GM12878 (cell line): ENCODE measurements around the gene C4orf51. TPM values are rescaled to one million over a fixed set of nuclear protein-coding genes. Genes with fewer than 3 reads are reported as not detected.

Experiments used
- ATAC-seq: fragments of 200-7000 bp; cut with Tn5 transposase; 3 replicates; pipeline ENCODE4 v1.9.1; 2020; ENCODE audit warnings: mild to moderate bottlenecking, moderate library complexity
- BruUV-seq: library from RNA; stranded (reverse); fragments of 400-500 nt; replicated peaks from 2 replicates; lab custom pipeline; 2021; lab: Mats Ljungman, UMichigan
- CTCF ChIA-PET: fragments of 300-600 bp; sonication (Branson Sonifier 250); formaldehyde crosslinking; extraction: SDS; loops from one replicate; lab custom pipeline; 2021; ENCODE audit warnings: inconsistent platforms; lab: Yijun Ruan, JAX
- POLR2A ChIA-PET: fragments of 350-600 bp; formaldehyde crosslinking; extraction: SDS; loops from one replicate; lab custom pipeline; 2021; ENCODE audit warnings: inconsistent platforms; lab: Charles Lee
- RAD21 ChIA-PET: fragments of 300-600 bp; sonication (Branson Sonifier 250); formaldehyde crosslinking; loops from one replicate; lab custom pipeline; 2023; ENCODE audit warnings: antibody characterized with exemption; ENCODE audit not compliant: unreplicated experiment; lab: Charles Lee
- SMC1A ChIA-PET: fragments of 300-600 bp; sonication (Branson Sonifier 250); formaldehyde crosslinking; loops from one replicate; lab custom pipeline; 2023; ENCODE audit not compliant: unreplicated experiment, uncharacterized antibody; lab: Charles Lee
- DNase-seq: peaks from one replicate; pipeline ENCODE4 v3.0.0-alpha.2; 2011; ENCODE audit warnings: low read depth, low spot score
- FAIRE-seq: peaks from 3 replicates; lab custom pipeline; 2011; peaks lifted over from hg19 to GRCh38; lab: Jason Lieb, UNC
- H2AFZ ChIP-seq: 2 replicates; pipeline ENCODE4 v1.6.0; 2011; ENCODE audit warnings: low read depth, low read length, control low read depth; ENCODE audit not compliant: control insufficient read depth
- H3K27ac ChIP-seq: 2 replicates; pipeline ENCODE4 v1.5.1; 2011; ENCODE audit warnings: control low read depth; ENCODE audit not compliant: control insufficient read depth, insufficient read depth
- H3K27me3 ChIP-seq, 2 experiments: replicated peaks in 1 of 2; 2 replicates each; pipeline versions ENCODE4 v1.6.0 to v1.6.1; 2011; ENCODE audit warnings: low read length in 1 of 2; ENCODE audit not compliant: control insufficient read depth in 2 of 2, insufficient read depth in 2 of 2
- H3K36me3 ChIP-seq, 2 experiments: 2 replicates each; pipeline ENCODE4 v1.5.1; 2011; ENCODE audit warnings: low read length in 1 of 2; ENCODE audit not compliant: control insufficient read depth in 2 of 2, insufficient read depth in 2 of 2
- H3K4me1 ChIP-seq: 2 replicates; pipeline ENCODE4 v1.6.1; 2011; ENCODE audit warnings: mild to moderate bottlenecking, low read length, moderate library complexity, mixed read lengths; ENCODE audit not compliant: control insufficient read depth, insufficient read depth
- H3K4me2 ChIP-seq: 2 replicates; pipeline ENCODE4 v1.6.0; 2011; ENCODE audit warnings: control low read depth; ENCODE audit not compliant: control insufficient read depth, insufficient read depth
- H3K4me3 ChIP-seq: fragments of 200-600 bp; sonication (generic); 2 replicates; pipeline ENCODE4 v1.5.1; 2016
- H3K79me2 ChIP-seq: 2 replicates; pipeline ENCODE4 v1.6.0; 2011; ENCODE audit warnings: low read length; ENCODE audit not compliant: control insufficient read depth, insufficient read depth
- H3K9ac ChIP-seq: 2 replicates; pipeline ENCODE4 v1.8.0; 2011; ENCODE audit warnings: low read length, control low read depth, mixed read lengths; ENCODE audit not compliant: control insufficient read depth, insufficient read depth
- H3K9me3 ChIP-seq: replicated peaks from 3 replicates; pipeline ENCODE4 v1.5.1; 2011; ENCODE audit warnings: mild to moderate bottlenecking, low read length; ENCODE audit not compliant: control insufficient read depth, insufficient read depth
- H4K20me1 ChIP-seq: 2 replicates; pipeline ENCODE4 v1.6.0; 2011; ENCODE audit not compliant: control insufficient read depth, insufficient read depth
- ATF7 ChIP-seq: fragments of 450-650 bp; IDR thresholded peaks from 2 replicates; pipeline ENCODE4 v1.6.1; 2016; ENCODE audit warnings: low read depth, mild to moderate bottlenecking
- CEBPB ChIP-seq, 2 experiments: fragments of 150-350 bp in 1 of 2; IDR thresholded peaks; 2 replicates each; pipeline ENCODE4 v1.6.1; 2012 to 2014; ENCODE audit warnings: low read depth in 2 of 2, low read length in 2 of 2, borderline replicate concordance in 1 of 2, inconsistent platforms in 1 of 2
- EED ChIP-seq: sonication (generic); IDR thresholded peaks from 2 replicates; pipeline ENCODE4 v1.6.1; 2016; ENCODE audit warnings: antibody characterized with exemption, low read depth
- MTA3 ChIP-seq: IDR thresholded peaks from 2 replicates; pipeline ENCODE4 v1.6.1; 2012; ENCODE audit warnings: low read length, inconsistent platforms, borderline replicate concordance
- POU2F2 ChIP-seq: IDR thresholded peaks from 3 replicates; pipeline ENCODE4 v1.6.1; 2011; ENCODE audit warnings: low read depth, mild to moderate bottlenecking, low read length, borderline replicate concordance
- RAD21 ChIP-seq: IDR thresholded peaks from 2 replicates; pipeline ENCODE4 v1.6.1; 2011; ENCODE audit warnings: mild to moderate bottlenecking, low read depth, low read length, moderate library complexity; ENCODE audit not compliant: insufficient read depth
- RELA ChIP-seq: fragments of 450-650 bp; IDR thresholded peaks from 2 replicates; pipeline ENCODE4 v1.8.0; 2014; ENCODE audit warnings: borderline replicate concordance; ENCODE audit not compliant: partially characterized antibody
- TARDBP ChIP-seq: IDR thresholded peaks from 2 replicates; pipeline ENCODE4 v1.6.1; 2016; ENCODE audit warnings: borderline replicate concordance
- WGBS: methylation state at CpG from one replicate; pipeline ENCODE4 v1.1.6; 2016; ENCODE audit warnings: low lambda C conversion rate; ENCODE audit not compliant: insufficient replicate concordance, insufficient coverage; ENCODE audit errors: missing lambda C conversion rate; 5-methylcytosine and 5-hydroxymethylcytosine counted together
- in situ Hi-C: fragments of 300-500 bp; cut with MboI; formaldehyde crosslinking; loops from 9 replicates; pipeline ENCODE4 v1.14.3; 2018; ENCODE audit warnings: mixed read lengths
- intact Hi-C: fragments of 100-400 bp; cut with micrococcal nuclease; formaldehyde crosslinking; loops from one replicate; pipeline ENCODE4 v1.14.2; 2022; ENCODE audit not compliant: unreplicated experiment
- polyA plus RNA-seq, 11 experiments: library from polyadenylated mRNA; depleted of rRNA in 4 of 11; unstranded in 6 of 11; stranded (reverse) in 5 of 11; fragments of >200 nt; fragmentation: Nextera tagmentation in 4 of 11; fragmentation: Illumina TruSeq in 1 of 11; extraction: Ambion mirVana in 4 of 11; extraction: Trizol in 1 of 11; gene quantifications; 1 replicate in 1 of 11; 2 replicates in 10 of 11; pipeline versions ENCODE4 v1.2.1 to v1.2.3, GENCODE V29; 2011 to 2016; ENCODE audit warnings: inconsistent platforms in 2 of 11, missing spikeins in 2 of 11, low read depth in 1 of 11
- total RNA-seq, 4 experiments: library from RNA; depleted of rRNA in 3 of 4; stranded (reverse); fragments of >200 nt in 3 of 4; fragmentation: Illumina TruSeq in 1 of 4; extraction: Trizol in 1 of 4; gene quantifications; 2 replicates each; pipeline versions ENCODE4 v1.2.1 to v1.2.3, GENCODE V29; 2013 to 2021

The C4orf51 gene
- total and polyA plus RNA-seq, 10 of the 15 experiments (the other 5 are each of a cell fraction or from before 2014, with no cell fraction given) = not detected

DNA sequence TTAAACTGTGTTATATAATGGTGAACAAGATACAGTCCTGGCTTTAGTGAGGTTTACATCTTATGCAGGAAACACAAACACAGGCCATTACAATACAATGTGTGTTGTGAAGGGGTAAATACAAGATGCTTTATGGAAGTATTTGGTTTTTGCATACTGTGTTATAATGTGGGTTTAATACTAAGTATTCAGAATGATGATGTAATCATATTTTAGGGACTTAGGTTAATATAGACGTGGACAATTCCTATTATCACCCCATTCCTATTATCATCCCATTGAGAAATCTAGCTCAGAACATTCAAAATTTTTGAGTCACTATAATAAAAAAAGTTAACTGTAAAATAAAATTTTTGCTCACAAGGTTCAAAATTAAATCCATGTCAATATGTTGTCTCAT, 36.7 kb upstream of the C4orf51 start:
- in situ Hi-C loops = no loop called here

GRCh38 chr4:145644699-145645098, 35.2 kb upstream of the C4orf51 start:
- POLR2A ChIA-PET = no interaction called here

More for the DNA sequence above, 36.7 kb upstream of the C4orf51 start:
- Histone ChIP-seq H3K36me3 (no peaks in the 10 kb centered on the region), H3K4me3 (no peak overlapping the region), H3K4me1 (no peaks in the 10 kb centered on the region), H3K9me3 (no peaks in the 10 kb centered on the region), H3K27ac (no peak overlapping the region), H3K27me3 (no peaks in the 10 kb centered on the region), H3K79me2 (no peaks in the 10 kb centered on the region), H4K20me1 (no peaks in the 10 kb centered on the region), H3K4me2 (no peak overlapping the region), H2AFZ (no peak overlapping the region), H3K9ac (no peak overlapping the region)
- intact Hi-C loops = no loop called here
- WGBS = 93% methylated on average over 1 of the region's 1 CpG
- ATAC-seq (no peak), FAIRE-seq (no peak), DNase-seq (no peak)
- ChIA-PET CTCF (interaction anchor here (0.7 to 3.0 kb wide), 4 partner anchors 11 to 331 kb away, joined by 3 to 19 read pairs (median 6); no protein-coding TSS in a partner anchor), POLR2A (interaction anchor here (1.9 kb wide), 1 partner anchor 25 kb away, joined by 6 read pairs; the partner anchor contains the start of gene MMAA), RAD21 (interaction anchor here (0.7 to 1.7 kb wide), 6 partner anchors 11 to 1454 kb away, joined by 3 to 4 read pairs (median 3); partner anchors contain the start of gene MMAA), SMC1A (interaction anchor here (0.7 to 2.8 kb wide), 6 partner anchors 9 to 26 kb away, joined by 3 to 15 read pairs (median 5); no protein-coding TSS in a partner anchor)
- TF ChIP-seq ATF7 (peak; percentile 41; the same call in 1 of the 2 replicates), POU2F2 (no peak), EED (no peak), MTA3 (no peak), CEBPB (IDR thresholded peaks at IDR 0.05; ENCODE audit: borderline replicate concordance in 1 of 2, low read depth in 2 of 2, low read length in 2 of 2) (no peak), TARDBP (no peak), RELA (no peak)
- no TSS peak for BruUV-seq

More at GRCh38 chr4:145644699-145645098, 35.2 kb upstream of the C4orf51 start:
- no peak overlapping the region for H3K4me3 ChIP-seq
- intact Hi-C loops = no loop called here
- no TSS peak for BruUV-seq
- ChIA-PET RAD21 (no interaction called here), SMC1A (interaction anchor here (1.0 to 2.8 kb wide), 3 partner anchors 11 to 25 kb away, joined by 3 to 15 read pairs (median 3); partner anchors contain the start of gene MMAA), CTCF (interaction anchor here (0.8 to 3.0 kb wide), 4 partner anchors 10 to 215 kb away, joined by 3 to 19 read pairs (median 6); no protein-coding TSS in a partner anchor)
- in situ Hi-C loops = no loop called here
- H3K4me2 ChIP-seq = no peak overlapping the region
- no peak overlapping the region for H3K9ac ChIP-seq
- no peaks in the 10 kb centered on the region for H3K27me3 ChIP-seq
- ATAC-seq (no peak), DNase-seq (no peak), FAIRE-seq (no peak)
- no peaks in the 10 kb centered on the region for H3K4me1 ChIP-seq
- H3K36me3 ChIP-seq = no peaks in the 10 kb centered on the region
- H2AFZ ChIP-seq = no peak overlapping the region
- H4K20me1 ChIP-seq = no peaks in the 10 kb centered on the region
- TF ChIP-seq RAD21 (peak; percentile 19; the same call in 1 of the 2 replicates), TARDBP (no peak)
- no peaks in the 10 kb centered on the region for H3K9me3 ChIP-seq
- 94% methylated on average over 3 of the region's 3 CpGs for WGBS
- H3K27ac ChIP-seq = no peak overlapping the region
- H3K79me2 ChIP-seq = no peaks in the 10 kb centered on the region
